K562 (cell line): Measurements from ENCODE around the gene GTPBP6.

Experiments used
- MAFK ChIP-seq: IDR thresholded peaks from 2 replicates; pipeline ENCODE4 v1.6.1; 2011; ENCODE audit warnings: low read length, improper control_type of control experiment
- PHF20 ChIP-seq: fragments of 450-650 bp; IDR thresholded peaks from 2 replicates; pipeline ENCODE4 v1.6.1; 2018; ENCODE audit not compliant: partially characterized antibody
- TAF1 ChIP-seq: IDR thresholded peaks from 2 replicates; pipeline ENCODE4 v1.6.1; 2011; ENCODE audit warnings: mild to moderate bottlenecking, low read length, moderate library complexity; ENCODE audit not compliant: insufficient read depth, control insufficient read depth, severe bottlenecking; ENCODE audit errors: extremely low read depth
- ZBED1 ChIP-seq: IDR thresholded peaks from 2 replicates; pipeline ENCODE4 v1.6.1; 2014
- ZBTB8A ChIP-seq: fragments of 450-650 bp; IDR thresholded peaks from 2 replicates; pipeline ENCODE4 v1.6.1; 2018; ENCODE audit warnings: mild to moderate bottlenecking, moderate library complexity; ENCODE audit not compliant: partially characterized antibody
- TF ChIP-seq, protein P1 (sequence below): fragments of 450-650 bp; formaldehyde crosslinking; IDR thresholded peaks from 2 replicates; pipeline ENCODE4 v1.4.0; 2022; ENCODE audit warnings: mild to moderate bottlenecking, moderate library complexity
- TF ChIP-seq, protein P2 (sequence below): fragments of 450-650 bp; IDR thresholded peaks from 2 replicates; pipeline ENCODE4 v1.6.1; 2016; ENCODE audit warnings: missing biosample characterization, missing genetic modification characterization
- TF ChIP-seq, protein P3 (sequence below), 3 experiments: IDR thresholded peaks in 2 of 3; conservative IDR thresholded peaks in 1 of 3; 2 replicates each; pipeline ENCODE4 v1.5.1; 2011 to 2012; ENCODE audit warnings: low read length in 3 of 3, mild to moderate bottlenecking in 3 of 3, control low read depth in 2 of 3, improper control_type of control experiment in 1 of 3, inconsistent platforms in 1 of 3, low read depth in 1 of 3, mixed read lengths in 1 of 3, moderate library complexity in 1 of 3; ENCODE audit not compliant: insufficient read depth in 2 of 3
- TF ChIP-seq, protein P4 (sequence below): sonication (generic); formaldehyde crosslinking; IDR thresholded peaks from 2 replicates; pipeline ENCODE4 v1.4.0; 2020; ENCODE audit warnings: mild to moderate bottlenecking, missing genetic modification reagents

DNA sequence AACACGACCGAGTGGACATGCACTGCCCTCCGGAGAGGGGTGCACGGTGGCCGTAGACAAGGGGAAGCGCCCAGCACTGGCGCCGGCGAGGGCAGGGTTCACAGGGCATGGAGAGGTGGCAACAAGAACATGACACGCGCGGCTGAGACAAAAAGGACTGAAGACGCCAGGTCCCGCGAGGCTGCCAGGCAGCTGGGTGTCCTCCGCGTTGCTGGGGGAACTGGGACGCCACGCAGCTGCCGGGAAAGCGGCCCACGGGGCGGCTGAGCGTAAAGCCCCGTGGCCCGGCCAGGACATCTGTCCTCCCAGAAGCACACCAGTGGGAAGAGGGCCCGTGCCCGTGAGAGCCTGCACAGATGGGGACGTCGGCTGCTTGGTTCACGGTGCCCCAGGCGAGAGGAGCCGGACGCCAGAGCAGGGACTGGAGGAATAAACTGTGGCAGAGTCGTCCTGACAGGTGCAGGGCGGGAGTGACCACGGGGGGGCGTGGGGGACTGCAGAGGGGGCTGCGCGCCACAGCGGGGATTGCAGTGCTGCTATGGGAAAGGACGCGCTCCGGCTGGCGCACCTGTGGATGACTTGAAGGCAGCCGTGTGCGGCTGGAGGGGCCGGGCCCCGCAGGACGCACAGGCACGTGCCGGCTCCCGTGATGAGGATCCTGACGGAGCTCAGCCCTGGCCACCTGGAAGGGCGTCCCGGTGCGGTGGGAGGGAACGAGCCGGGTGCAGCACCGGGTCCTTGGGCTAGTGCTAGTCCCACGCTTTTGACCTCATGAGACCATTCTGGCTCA lies 32.1 kb upstream of the GTPBP6 start:
- TF ChIP-seq TAF1, result no peak
- TF ChIP-seq, protein P1, sequence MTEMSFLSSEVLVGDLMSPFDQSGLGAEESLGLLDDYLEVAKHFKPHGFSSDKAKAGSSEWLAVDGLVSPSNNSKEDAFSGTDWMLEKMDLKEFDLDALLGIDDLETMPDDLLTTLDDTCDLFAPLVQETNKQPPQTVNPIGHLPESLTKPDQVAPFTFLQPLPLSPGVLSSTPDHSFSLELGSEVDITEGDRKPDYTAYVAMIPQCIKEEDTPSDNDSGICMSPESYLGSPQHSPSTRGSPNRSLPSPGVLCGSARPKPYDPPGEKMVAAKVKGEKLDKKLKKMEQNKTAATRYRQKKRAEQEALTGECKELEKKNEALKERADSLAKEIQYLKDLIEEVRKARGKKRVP (CRISPR knock-in tag), result no peak
- TF ChIP-seq PHF20, result no peak
- no peak for TF ChIP-seq ZBED1
- TF ChIP-seq MAFK, result no peak
- TF ChIP-seq, protein P2, sequence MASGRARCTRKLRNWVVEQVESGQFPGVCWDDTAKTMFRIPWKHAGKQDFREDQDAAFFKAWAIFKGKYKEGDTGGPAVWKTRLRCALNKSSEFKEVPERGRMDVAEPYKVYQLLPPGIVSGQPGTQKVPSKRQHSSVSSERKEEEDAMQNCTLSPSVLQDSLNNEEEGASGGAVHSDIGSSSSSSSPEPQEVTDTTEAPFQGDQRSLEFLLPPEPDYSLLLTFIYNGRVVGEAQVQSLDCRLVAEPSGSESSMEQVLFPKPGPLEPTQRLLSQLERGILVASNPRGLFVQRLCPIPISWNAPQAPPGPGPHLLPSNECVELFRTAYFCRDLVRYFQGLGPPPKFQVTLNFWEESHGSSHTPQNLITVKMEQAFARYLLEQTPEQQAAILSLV (tag), result no peak
- TF ChIP-seq, protein P3, sequence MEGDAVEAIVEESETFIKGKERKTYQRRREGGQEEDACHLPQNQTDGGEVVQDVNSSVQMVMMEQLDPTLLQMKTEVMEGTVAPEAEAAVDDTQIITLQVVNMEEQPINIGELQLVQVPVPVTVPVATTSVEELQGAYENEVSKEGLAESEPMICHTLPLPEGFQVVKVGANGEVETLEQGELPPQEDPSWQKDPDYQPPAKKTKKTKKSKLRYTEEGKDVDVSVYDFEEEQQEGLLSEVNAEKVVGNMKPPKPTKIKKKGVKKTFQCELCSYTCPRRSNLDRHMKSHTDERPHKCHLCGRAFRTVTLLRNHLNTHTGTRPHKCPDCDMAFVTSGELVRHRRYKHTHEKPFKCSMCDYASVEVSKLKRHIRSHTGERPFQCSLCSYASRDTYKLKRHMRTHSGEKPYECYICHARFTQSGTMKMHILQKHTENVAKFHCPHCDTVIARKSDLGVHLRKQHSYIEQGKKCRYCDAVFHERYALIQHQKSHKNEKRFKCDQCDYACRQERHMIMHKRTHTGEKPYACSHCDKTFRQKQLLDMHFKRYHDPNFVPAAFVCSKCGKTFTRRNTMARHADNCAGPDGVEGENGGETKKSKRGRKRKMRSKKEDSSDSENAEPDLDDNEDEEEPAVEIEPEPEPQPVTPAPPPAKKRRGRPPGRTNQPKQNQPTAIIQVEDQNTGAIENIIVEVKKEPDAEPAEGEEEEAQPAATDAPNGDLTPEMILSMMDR (IDR thresholded peaks at IDR 0.05 in 2 of 3, conservative IDR thresholded peaks at IDR 0.05 in 1 of 3; ENCODE audit: insufficient read depth in 2 of 3, low read depth in 1 of 3, low read length in 3 of 3), result no peak
- TF ChIP-seq, protein P4, sequence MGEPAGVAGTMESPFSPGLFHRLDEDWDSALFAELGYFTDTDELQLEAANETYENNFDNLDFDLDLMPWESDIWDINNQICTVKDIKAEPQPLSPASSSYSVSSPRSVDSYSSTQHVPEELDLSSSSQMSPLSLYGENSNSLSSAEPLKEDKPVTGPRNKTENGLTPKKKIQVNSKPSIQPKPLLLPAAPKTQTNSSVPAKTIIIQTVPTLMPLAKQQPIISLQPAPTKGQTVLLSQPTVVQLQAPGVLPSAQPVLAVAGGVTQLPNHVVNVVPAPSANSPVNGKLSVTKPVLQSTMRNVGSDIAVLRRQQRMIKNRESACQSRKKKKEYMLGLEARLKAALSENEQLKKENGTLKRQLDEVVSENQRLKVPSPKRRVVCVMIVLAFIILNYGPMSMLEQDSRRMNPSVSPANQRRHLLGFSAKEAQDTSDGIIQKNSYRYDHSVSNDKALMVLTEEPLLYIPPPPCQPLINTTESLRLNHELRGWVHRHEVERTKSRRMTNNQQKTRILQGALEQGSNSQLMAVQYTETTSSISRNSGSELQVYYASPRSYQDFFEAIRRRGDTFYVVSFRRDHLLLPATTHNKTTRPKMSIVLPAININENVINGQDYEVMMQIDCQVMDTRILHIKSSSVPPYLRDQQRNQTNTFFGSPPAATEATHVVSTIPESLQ (CRISPR knock-in tag), result no peak
- no peak for TF ChIP-seq ZBTB8A
